Activated T-helper 1 cell treated with anti-CD3 and anti-CD28 coated beads, Interleukin-2, amount 50 U/mL, for 16 hours (primary cell): ENCODE results near the gene RASL10B.

Experiments
- DNase-seq, 2 donors: peaks; one replicate each; pipeline ENCODE4 v3.0.0-alpha.2; 2020; ENCODE audit warnings: low read depth in 1 of 2, low spot score in 1 of 2

RASL10B gene

GRCh38 chr17:35791681-35792350 lies 60.4 kb downstream of the RASL10B start:
- DNase-seq, result no peak
